HEK293T (cell line): ENCODE measurements around the gene ARHGAP30.
"Not testable (repeated sequence)": the region's sequence is repeated elsewhere in the genome, so short reads cannot be mapped to it uniquely, and the experiment has no call there.

Experiments used
- ARNT ChIP-seq: fragments of 450-650 bp; IDR thresholded peaks from 2 replicates; pipeline ENCODE4 v1.6.1; 2017; ENCODE audit warnings: mild to moderate bottlenecking
- ELF4 ChIP-seq: fragments of 450-650 bp; IDR thresholded peaks from 2 replicates; pipeline ENCODE4 v1.6.1; 2017; ENCODE audit warnings: antibody characterized with exemption
- FOXA1 ChIP-seq: fragments of 450-650 bp; IDR thresholded peaks from 2 replicates; pipeline ENCODE4 v1.6.1; 2016; ENCODE audit warnings: mild to moderate bottlenecking
- FOXK2 ChIP-seq: fragments of 450-650 bp; IDR thresholded peaks from 2 replicates; pipeline ENCODE4 v1.6.1; 2016; ENCODE audit warnings: mild to moderate bottlenecking
- HDGF ChIP-seq: fragments of 450-650 bp; IDR thresholded peaks from 2 replicates; pipeline ENCODE4 v1.6.1; 2017; ENCODE audit warnings: antibody characterized with exemption, borderline replicate concordance
- LEF1 ChIP-seq: fragments of 450-650 bp; IDR thresholded peaks from 2 replicates; pipeline ENCODE4 v1.6.1; 2017; ENCODE audit warnings: mild to moderate bottlenecking, borderline replicate concordance
- SP1 ChIP-seq: fragments of 450-650 bp; IDR thresholded peaks from 2 replicates; pipeline ENCODE4 v1.6.1; 2017
- TF ChIP-seq, protein P1 (sequence below): fragments of 450-650 bp; IDR thresholded peaks from 2 replicates; pipeline ENCODE4 v1.6.1; 2016

DNA sequence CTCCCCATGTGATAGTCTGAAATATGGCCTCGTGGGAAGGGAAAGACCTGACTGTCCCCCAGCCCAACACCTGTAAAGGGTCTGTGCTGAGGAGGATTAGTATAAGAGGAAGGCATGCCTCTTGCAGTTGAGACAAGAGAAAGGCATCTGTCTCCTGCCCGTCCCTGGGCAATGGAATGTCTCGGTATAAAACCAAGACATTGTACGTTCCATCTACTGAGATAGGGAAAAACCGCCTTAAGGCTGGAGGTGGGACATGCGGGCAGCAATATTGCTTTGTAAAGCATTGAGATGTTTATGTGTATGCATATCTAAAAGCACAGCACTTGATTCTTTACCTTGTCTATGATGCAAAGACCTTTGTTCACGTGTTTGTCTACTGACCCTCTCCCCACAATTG lies 52.5 kb downstream of the ARHGAP30 start:
- TF ChIP-seq ARNT, FOXK2, LEF1, HDGF, ELF4, SP1, FOXA1: not testable (repeated sequence)
- TF ChIP-seq, protein P1, sequence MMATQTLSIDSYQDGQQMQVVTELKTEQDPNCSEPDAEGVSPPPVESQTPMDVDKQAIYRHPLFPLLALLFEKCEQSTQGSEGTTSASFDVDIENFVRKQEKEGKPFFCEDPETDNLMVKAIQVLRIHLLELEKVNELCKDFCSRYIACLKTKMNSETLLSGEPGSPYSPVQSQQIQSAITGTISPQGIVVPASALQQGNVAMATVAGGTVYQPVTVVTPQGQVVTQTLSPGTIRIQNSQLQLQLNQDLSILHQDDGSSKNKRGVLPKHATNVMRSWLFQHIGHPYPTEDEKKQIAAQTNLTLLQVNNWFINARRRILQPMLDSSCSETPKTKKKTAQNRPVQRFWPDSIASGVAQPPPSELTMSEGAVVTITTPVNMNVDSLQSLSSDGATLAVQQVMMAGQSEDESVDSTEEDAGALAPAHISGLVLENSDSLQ = not testable (repeated sequence)
